ENCODE measurements around the gene FKBP6. TPM values are rescaled to one million over a fixed set of nuclear protein-coding genes. Genes with fewer than 3 reads are reported as not detected.

The FKBP6 gene
- total and polyA plus RNA-seq, 2 of the 13 experiments (the other 11 are each of a cell fraction or from before 2014, with no cell fraction given) = 0.07 to 0.20 TPM

DNA sequence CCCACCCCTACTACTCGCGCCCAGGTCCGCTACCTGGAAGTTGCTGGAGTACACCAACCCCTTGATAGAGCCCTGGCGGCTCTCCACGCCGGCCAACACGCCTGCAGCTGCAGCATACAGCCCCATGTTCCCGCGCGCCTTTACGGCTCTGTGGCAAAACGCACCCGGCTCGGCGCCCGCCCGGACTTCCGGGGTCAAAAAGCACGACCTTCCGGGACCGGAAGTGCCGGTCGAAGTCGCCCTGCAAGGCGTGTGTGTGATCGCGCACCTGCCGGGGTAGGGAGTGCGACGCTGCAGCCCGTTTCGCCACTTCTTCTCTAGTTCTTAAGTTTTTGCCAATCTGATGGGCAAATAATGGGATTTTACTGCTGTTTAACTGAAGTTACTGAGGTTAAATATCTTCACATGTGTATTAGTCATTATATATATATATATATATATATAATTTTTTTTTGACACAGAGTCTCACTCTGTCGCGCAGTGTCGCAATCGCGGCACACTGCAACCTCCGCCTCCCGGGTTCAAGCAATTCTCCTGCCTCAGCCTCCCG is 19.2 kb upstream of the FKBP6 start, which contains the start of gene NSUN5 (continued):
- TF ChIP-seq, protein P1, sequence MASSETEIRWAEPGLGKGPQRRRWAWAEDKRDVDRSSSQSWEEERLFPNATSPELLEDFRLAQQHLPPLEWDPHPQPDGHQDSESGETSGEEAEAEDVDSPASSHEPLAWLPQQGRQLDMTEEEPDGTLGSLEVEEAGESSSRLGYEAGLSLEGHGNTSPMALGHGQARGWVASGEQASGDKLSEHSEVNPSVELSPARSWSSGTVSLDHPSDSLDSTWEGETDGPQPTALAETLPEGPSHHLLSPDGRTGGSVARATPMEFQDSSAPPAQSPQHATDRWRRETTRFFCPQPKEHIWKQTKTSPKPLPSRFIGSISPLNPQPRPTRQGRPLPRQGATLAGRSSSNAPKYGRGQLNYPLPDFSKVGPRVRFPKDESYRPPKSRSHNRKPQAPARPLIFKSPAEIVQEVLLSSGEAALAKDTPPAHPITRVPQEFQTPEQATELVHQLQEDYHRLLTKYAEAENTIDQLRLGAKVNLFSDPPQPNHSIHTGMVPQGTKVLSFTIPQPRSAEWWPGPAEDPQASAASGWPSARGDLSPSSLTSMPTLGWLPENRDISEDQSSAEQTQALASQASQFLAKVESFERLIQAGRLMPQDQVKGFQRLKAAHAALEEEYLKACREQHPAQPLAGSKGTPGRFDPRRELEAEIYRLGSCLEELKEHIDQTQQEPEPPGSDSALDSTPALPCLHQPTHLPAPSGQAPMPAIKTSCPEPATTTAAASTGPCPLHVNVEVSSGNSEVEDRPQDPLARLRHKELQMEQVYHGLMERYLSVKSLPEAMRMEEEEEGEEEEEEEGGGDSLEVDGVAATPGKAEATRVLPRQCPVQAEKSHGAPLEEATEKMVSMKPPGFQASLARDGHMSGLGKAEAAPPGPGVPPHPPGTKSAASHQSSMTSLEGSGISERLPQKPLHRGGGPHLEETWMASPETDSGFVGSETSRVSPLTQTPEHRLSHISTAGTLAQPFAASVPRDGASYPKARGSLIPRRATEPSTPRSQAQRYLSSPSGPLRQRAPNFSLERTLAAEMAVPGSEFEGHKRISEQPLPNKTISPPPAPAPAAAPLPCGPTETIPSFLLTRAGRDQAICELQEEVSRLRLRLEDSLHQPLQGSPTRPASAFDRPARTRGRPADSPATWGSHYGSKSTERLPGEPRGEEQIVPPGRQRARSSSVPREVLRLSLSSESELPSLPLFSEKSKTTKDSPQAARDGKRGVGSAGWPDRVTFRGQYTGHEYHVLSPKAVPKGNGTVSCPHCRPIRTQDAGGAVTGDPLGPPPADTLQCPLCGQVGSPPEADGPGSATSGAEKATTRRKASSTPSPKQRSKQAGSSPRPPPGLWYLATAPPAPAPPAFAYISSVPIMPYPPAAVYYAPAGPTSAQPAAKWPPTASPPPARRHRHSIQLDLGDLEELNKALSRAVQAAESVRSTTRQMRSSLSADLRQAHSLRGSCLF (CRISPR knock-in tag; IDR thresholded peaks at IDR 0.05; ENCODE audit: borderline replicate concordance) = peak; percentile 92
- TF ChIP-seq, protein P2, sequence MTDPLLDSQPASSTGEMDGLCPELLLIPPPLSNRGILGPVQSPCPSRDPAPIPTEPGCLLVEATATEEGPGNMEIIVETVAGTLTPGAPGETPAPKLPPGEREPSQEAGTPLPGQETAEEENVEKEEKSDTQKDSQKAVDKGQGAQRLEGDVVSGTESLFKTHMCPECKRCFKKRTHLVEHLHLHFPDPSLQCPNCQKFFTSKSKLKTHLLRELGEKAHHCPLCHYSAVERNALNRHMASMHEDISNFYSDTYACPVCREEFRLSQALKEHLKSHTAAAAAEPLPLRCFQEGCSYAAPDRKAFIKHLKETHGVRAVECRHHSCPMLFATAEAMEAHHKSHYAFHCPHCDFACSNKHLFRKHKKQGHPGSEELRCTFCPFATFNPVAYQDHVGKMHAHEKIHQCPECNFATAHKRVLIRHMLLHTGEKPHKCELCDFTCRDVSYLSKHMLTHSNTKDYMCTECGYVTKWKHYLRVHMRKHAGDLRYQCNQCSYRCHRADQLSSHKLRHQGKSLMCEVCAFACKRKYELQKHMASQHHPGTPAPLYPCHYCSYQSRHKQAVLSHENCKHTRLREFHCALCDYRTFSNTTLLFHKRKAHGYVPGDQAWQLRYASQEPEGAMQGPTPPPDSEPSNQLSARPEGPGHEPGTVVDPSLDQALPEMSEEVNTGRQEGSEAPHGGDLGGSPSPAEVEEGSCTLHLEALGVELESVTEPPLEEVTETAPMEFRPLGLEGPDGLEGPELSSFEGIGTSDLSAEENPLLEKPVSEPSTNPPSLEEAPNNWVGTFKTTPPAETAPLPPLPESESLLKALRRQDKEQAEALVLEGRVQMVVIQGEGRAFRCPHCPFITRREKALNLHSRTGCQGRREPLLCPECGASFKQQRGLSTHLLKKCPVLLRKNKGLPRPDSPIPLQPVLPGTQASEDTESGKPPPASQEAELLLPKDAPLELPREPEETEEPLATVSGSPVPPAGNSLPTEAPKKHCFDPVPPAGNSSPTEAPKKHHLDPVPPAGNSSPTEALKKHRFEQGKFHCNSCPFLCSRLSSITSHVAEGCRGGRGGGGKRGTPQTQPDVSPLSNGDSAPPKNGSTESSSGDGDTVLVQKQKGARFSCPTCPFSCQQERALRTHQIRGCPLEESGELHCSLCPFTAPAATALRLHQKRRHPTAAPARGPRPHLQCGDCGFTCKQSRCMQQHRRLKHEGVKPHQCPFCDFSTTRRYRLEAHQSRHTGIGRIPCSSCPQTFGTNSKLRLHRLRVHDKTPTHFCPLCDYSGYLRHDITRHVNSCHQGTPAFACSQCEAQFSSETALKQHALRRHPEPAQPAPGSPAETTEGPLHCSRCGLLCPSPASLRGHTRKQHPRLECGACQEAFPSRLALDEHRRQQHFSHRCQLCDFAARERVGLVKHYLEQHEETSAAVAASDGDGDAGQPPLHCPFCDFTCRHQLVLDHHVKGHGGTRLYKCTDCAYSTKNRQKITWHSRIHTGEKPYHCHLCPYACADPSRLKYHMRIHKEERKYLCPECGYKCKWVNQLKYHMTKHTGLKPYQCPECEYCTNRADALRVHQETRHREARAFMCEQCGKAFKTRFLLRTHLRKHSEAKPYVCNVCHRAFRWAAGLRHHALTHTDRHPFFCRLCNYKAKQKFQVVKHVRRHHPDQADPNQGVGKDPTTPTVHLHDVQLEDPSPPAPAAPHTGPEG (CRISPR knock-in tag; IDR thresholded peaks at IDR 0.05) = peak; percentile 91
- TF ChIP-seq PHF8 (CRISPR knock-in tag; IDR thresholded peaks at IDR 0.05) (peak; percentile 84), ZNF879 (CRISPR knock-in tag; IDR thresholded peaks at IDR 0.05) (no peak), ZFP36L1 (CRISPR knock-in tag; IDR thresholded peaks at IDR 0.05) (peak; percentile 88), ZBTB8A (CRISPR knock-in tag; IDR thresholded peaks at IDR 0.05; ENCODE audit: borderline replicate concordance, low read depth) (peak; percentile 72; the same call in 1 of the 2 replicates), ZNF138 (CRISPR knock-in tag; IDR thresholded peaks at IDR 0.05; ENCODE audit: low read depth) (peak; percentile 53; the same call in 1 of the 2 replicates), JUND (CRISPR knock-in tag; IDR thresholded peaks at IDR 0.05) (peak; percentile 54; the same call in 1 of the 2 replicates), ZNF260 (CRISPR knock-in tag; IDR thresholded peaks at IDR 0.05; ENCODE audit: borderline replicate concordance, low read depth) (no peak), HOXA3 (CRISPR knock-in tag; IDR thresholded peaks at IDR 0.05) (peak; percentile 94)
- TF ChIP-seq, protein P3, sequence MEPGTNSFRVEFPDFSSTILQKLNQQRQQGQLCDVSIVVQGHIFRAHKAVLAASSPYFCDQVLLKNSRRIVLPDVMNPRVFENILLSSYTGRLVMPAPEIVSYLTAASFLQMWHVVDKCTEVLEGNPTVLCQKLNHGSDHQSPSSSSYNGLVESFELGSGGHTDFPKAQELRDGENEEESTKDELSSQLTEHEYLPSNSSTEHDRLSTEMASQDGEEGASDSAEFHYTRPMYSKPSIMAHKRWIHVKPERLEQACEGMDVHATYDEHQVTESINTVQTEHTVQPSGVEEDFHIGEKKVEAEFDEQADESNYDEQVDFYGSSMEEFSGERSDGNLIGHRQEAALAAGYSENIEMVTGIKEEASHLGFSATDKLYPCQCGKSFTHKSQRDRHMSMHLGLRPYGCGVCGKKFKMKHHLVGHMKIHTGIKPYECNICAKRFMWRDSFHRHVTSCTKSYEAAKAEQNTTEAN (CRISPR knock-in tag; conservative IDR thresholded peaks at IDR 0.05) = peak; percentile 92
- TF ChIP-seq, protein P4, sequence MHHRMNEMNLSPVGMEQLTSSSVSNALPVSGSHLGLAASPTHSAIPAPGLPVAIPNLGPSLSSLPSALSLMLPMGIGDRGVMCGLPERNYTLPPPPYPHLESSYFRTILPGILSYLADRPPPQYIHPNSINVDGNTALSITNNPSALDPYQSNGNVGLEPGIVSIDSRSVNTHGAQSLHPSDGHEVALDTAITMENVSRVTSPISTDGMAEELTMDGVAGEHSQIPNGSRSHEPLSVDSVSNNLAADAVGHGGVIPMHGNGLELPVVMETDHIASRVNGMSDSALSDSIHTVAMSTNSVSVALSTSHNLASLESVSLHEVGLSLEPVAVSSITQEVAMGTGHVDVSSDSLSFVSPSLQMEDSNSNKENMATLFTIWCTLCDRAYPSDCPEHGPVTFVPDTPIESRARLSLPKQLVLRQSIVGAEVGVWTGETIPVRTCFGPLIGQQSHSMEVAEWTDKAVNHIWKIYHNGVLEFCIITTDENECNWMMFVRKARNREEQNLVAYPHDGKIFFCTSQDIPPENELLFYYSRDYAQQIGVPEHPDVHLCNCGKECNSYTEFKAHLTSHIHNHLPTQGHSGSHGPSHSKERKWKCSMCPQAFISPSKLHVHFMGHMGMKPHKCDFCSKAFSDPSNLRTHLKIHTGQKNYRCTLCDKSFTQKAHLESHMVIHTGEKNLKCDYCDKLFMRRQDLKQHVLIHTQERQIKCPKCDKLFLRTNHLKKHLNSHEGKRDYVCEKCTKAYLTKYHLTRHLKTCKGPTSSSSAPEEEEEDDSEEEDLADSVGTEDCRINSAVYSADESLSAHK (CRISPR knock-in tag; IDR thresholded peaks at IDR 0.05; ENCODE audit: borderline replicate concordance) = no peak
- TF ChIP-seq, protein P5, sequence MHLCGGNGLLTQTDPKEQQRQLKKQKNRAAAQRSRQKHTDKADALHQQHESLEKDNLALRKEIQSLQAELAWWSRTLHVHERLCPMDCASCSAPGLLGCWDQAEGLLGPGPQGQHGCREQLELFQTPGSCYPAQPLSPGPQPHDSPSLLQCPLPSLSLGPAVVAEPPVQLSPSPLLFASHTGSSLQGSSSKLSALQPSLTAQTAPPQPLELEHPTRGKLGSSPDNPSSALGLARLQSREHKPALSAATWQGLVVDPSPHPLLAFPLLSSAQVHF (CRISPR knock-in tag; IDR thresholded peaks at IDR 0.05) = peak; percentile 85

Data from HepG2 (cell line).